ENCODE measurements around the gene CCL17.
A peak's percentile ranks its signal among the peaks of the same experiment; 100 is the strongest.
"Not testable (repeated sequence)": the region's sequence is repeated elsewhere in the genome, so short reads cannot be mapped to it uniquely, and the experiment has no call there.

CCL17 gene

GRCh38 chr16:57396786-57397185, 7.8 kb upstream of the CCL17 start:
- no peak for DNase-seq

GRCh38 chr16:57397493-57397892, 7.1 kb upstream of the CCL17 start:
- not testable (repeated sequence) for DNase-seq

- DNase-seq: no peak
Observed at GRCh38 chr16:57401943-57402640, 2.5 kb upstream of the CCL17 start.

- DNase-seq: no peak
Observed at GRCh38 chr16:57405097-57405496, 530 bp downstream of the CCL17 start.

GRCh38 chr16:57406881-57407280, 2.3 kb downstream of the CCL17 start:
- DNase-seq: no peak

- no peak for DNase-seq
Observed at GRCh38 chr16:57407521-57408353, 3.2 kb downstream of the CCL17 start.

- no peak for DNase-seq
Observed at GRCh38 chr16:57409065-57409464, 4.5 kb downstream of the CCL17 start.

GRCh38 chr16:57409870-57410587, 5.5 kb downstream of the CCL17 start:
- DNase-seq: no peak

GRCh38 chr16:57411362-57411976, 6.9 kb downstream of the CCL17 start:
- no peak for DNase-seq

GRCh38 chr16:57412584-57412983, 8.0 kb downstream of the CCL17 start:
- DNase-seq: no peak

GRCh38 chr16:57413301-57413730, 8.7 kb downstream of the CCL17 start:
- DNase-seq: no peak

GRCh38 chr16:57413733-57414132, 9.2 kb downstream of the CCL17 start:
- DNase-seq: no peak

- no peak for DNase-seq
Observed at GRCh38 chr16:57416084-57416483, 11.5 kb downstream of the CCL17 start.

- DNase-seq: no peak
Observed at GRCh38 chr16:57419506-57419905, 14.9 kb downstream of the CCL17 start.

- peak; percentile 67 for DNase-seq
Observed at GRCh38 chr16:57422026-57422944, 17.7 kb downstream of the CCL17 start.

- no peak for DNase-seq
Observed at GRCh38 chr16:57423152-57423551, 18.6 kb downstream of the CCL17 start.

- no peak for DNase-seq
Observed at GRCh38 chr16:57424583-57424982, 20.0 kb downstream of the CCL17 start.

- no peak for DNase-seq
Observed at GRCh38 chr16:57426356-57426755, 21.8 kb downstream of the CCL17 start.

GRCh38 chr16:57427307-57427706, 22.7 kb downstream of the CCL17 start:
- DNase-seq: no peak

- no peak for DNase-seq
Observed at GRCh38 chr16:57427824-57428223, 23.3 kb downstream of the CCL17 start.

- no peak for DNase-seq
Observed at GRCh38 chr16:57430955-57431354, 26.4 kb downstream of the CCL17 start.

GRCh38 chr16:57432505-57432904, 27.9 kb downstream of the CCL17 start:
- DNase-seq: no peak
